Suprapubic skin (tissue), 3 donors: ENCODE data around the gene CHST8.

Experiments
- CTCF ChIP-seq, 2 donors: fragments of 200-600 bp in 1 of 2; fragments of 450-650 bp in 1 of 2; sonication (generic) in 1 of 2; IDR thresholded peaks; one replicate each; pipeline ENCODE4 v1.5.1; 2016 to 2019; ENCODE audit warnings: antibody characterized with exemption in 2 of 2, mild to moderate bottlenecking in 1 of 2, moderate library complexity in 1 of 2
- EP300 ChIP-seq: sonication (generic); formaldehyde crosslinking; IDR thresholded peaks from one replicate; pipeline ENCODE4 v1.6.1; 2017; ENCODE audit warnings: antibody characterized with exemption
- POLR2A ChIP-seq, 2 donors: fragments of 450-650 bp; IDR thresholded peaks; one replicate each; pipeline ENCODE4 v1.6.1; 2017; ENCODE audit warnings: antibody characterized with exemption in 2 of 2, mild to moderate bottlenecking in 2 of 2, moderate library complexity in 2 of 2

- TF ChIP-seq POLR2A (IDR thresholded peaks at IDR 0.05) (no peak), EP300 (no peak), CTCF (IDR thresholded peaks at IDR 0.05) (no peak)
Observed at GRCh38 chr19:33659835-33660234, 38.1 kb downstream of the CHST8 start.
